Inferior parietal cortex (tissue), 1 donor: Measurements from ENCODE around the gene PLA2G4E.

Experiments used
- DNase-seq: peaks from one replicate; pipeline ENCODE4 v3.0.0-alpha.2; 2016; ENCODE audit errors: extremely low spot score

Gene PLA2G4E

DNA sequence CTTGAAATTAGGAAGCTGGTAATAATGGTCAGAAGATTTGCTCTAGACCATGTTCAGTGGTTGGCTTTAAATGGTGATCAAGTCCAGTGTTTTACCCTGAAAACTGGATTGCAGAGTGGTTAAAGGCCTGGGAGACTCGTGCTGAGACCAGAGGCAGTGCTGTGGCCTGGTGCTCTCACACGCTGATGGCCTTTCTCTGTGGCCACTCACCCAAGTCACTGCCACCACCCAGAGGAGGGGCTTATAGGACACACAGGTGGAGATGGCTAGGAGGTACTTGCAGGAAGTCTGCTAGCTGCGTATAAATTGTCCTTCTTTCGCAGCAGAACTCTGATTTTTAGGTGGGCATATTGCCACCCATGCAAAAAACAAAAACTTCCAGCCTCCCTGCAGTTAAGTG, 42.3 kb downstream of the PLA2G4E start:
- no peak for DNase-seq

DNA sequence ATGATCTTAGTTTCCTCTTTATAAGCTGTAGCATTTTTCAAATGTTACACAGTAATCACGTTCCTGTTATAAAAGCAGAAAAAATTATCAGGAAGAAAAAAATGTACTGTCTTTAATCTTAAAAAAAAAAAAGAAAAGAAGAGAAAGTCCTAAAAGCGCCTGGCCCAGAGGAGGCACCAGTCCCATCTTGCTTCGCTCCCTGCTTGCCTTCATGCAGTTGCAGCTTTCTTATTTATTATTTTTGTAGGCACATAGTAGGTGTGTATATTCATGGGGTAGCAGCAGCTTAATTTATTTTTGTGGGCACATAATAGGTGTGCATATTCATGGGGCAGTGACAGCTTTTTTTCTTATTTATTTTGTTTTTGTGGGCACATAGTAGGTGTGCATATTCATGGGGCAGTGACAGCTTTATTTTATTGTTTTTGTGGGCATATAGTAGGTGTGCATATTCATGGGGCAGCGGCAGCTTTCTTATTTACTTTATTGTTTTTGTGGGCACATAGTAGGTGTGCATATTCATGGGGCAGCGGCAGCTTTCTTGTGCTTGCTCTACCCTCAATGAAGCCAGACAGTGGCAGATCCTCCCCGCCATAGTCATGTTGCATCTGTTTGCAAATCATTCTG, 43.0 kb downstream of the PLA2G4E start:
- no peak for DNase-seq

DNA sequence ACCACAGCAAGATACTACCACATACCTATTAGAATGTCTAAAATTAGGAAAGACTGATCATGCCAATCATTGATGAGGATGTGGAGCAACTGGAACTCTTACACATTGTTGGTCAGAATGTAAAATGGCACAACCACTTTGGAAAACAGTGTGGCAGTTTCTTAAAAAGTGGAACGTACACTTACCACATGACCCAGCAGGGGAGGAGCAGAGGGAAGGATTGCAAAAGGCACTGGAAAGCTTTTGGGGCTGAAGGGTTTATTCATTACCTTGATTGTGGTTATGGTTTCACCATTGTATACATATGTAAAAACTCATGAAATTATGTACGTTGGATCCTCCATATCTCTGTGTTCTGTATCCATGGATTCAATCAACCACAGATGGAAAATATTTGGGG, 45.2 kb downstream of the PLA2G4E start:
- no peak for DNase-seq

DNA sequence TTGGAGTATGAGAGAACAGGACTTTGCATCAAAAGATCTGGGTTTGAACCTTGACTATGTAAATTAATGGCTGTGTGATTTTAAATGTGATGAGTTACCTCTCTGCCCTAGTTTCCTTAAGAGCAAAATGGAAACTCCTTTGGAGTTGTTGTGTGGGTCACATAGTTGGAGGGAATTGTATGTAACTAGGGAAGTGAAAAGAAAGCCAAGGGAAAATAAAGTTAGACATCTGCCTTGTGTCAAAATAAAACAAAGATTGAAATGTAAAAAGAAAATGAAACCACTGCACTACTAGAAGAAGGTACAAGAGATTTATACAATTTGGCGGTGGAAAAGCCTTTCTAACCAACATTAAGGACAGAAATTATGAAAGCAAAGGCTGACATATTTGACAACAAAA, 46.8 kb downstream of the PLA2G4E start:
- DNase-seq, result no peak

DNA sequence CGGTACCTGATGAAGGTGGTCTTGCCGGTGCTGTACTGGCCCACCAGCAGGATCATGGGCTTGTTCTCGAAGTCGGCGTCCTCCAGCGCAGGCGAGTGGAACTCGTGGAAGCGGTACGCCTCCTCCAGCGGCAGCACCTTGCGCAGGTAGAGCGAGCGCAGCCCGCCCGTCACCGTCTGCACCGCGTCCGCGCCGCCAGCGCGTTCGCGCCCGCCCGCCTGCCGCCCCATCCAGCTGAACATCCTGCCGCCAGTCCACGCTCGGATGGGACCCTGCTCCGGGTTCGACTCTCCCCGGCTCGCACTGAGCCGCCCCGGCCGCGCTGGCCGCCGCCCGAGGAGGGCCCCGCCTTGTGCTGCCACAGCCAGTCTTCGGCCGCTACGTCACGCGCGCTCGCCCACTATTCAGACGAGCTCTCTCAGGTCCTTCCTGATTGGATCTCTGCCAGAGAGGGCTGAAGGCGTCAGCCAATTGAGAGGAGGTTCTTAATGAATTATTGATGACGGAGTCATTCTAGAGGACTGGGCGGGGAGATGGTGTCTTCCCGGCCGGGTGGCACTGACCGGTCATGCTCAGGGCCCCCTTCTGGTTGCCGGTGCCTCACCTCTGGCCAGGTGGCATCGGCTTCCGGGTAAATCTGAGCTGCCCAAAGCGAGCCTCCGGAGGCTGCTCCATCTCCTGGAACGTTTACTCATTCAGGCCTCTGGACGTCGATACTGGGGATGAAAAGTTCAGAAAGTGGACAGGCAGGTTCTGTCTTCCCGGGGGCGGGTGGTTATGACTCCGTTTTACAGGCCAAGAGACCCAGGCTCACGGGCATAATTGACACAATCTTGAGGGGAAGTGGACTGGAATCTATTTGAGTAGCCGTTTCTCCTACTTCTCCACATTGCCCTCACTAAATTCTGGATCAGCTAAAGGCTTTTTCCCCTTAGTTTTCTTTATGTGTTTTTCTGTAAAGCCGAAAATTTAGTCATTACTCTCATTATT, 48.3 kb downstream of the PLA2G4E start, which contains the start of gene EHD4:
Gene EHD4 (minus strand): TSS at position 305 of the 990 bp plus-strand sequence. CDS start 63 bp downstream, at position 242.
- peak; percentile 99 for DNase-seq

DNA sequence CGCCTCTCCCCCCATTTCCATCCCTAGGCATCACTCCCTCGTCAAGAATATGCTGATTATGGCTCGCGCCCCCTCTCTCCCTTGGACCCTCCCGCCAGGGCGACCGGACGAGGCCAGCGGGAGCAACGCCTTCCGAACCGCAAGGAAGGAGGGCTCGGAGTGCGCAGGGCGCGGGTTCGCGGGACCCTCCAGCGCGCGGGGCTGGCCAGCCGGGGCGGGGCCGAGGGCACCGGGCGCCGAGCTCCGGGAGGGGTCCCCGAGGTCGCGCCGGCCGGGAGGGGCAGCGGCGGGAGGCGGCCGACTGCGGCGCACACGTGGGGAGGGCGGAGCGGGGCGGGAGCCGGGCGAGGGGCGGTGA, 49.0 kb downstream of the PLA2G4E start:
- no peak for DNase-seq

DNA sequence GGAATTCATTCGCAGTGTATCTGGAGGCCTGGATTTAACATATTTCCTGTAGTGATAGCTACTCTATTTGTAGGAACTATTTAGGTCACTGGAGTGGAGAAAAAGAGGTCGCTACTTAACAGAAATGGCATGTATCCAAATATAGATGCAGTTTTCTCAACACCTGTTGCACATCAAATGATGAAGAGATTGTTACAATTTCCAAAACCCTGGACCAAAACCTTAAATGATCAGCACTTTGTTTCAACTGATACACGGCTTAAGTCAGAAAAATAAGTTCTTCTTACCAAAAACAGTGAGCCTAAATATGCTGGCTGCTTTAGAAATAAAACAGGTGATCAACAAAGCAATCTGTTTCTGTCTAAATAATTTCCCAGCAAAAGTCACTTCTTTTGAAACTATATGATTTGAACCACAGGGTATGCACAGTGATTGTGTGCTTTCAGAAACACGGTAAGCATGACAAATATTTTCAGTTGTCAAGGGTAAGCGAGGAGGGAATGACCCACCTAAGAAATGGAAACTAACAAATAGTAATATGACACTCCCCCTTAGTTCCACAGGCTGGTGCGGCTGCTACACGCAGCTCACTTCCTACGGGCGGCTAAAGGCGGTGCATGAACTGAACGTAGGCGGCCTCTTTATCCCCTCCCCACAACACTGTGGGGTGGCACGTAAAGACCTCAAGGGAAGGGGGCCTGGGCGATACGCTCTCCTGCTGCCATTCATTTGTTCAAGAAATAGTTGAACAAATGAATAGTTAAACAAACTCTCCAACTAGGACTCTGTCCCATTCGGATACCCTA, 49.5 kb downstream of the PLA2G4E start:
- no peak for DNase-seq

DNA sequence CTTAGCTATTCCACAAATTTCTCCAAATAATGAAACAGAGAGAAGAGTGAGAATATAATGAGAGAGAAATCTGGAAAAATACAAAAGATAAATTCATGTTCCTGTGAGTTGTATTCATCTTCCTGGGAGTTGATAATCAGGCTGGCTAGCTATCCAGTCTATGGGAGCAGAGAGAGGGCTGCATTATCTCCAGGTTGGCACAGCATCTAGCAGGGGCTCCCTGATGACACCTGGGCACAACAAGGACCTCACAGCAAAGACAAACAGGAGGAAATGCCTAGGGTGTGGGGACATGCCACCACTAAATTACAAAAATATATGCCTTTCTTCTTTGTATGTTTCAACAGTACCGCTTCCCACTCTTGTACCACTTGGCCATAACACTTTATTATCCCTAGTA, 50.4 kb downstream of the PLA2G4E start:
- no peak for DNase-seq

DNA sequence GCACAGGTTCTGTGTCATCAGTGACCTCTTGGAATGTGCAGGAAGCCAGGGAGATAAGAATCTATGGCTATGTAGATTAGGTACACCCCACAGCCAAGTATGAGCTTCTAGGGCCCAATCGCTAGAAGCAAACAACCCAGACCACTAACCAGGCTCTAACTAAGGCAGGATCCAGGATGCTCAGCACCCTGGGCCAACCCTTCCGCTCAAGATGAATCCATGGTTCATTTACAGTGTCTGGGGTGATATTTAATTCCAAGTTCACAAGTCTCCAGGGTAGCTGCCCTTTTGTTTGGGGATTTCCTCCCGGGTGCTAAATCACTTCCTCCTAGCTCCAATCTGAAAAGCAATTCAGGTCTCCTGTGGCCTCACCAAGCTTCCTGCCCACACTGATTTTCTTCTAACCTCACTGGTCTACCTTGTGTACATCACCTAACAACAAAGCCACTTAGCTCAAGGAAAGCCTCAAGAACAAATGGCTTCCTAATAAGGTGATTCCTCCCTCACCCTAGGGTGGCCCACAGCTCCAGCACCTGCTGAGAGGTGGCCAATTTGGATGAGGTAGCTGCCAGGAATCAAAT, 50.9 kb downstream of the PLA2G4E start:
- DNase-seq, result no peak

DNA sequence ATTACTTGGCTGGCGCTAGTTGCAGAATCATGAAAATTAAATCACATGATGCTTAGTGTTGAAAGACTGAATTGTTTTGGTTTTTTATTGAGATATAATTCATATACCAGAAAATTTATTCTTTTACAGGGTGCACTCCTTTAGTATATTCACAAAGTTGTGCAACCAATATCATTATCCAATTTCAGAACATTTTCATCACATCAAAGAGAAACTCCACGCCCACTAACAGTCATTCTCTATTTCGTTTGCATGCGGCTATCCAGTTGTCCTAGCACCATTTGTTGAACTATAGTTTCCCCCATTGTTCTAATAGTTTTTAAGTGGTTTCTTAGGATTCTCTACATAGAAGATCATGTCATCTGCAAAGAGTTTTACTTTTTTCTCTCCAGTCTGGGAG, 52.1 kb downstream of the PLA2G4E start:
- no peak for DNase-seq

DNA sequence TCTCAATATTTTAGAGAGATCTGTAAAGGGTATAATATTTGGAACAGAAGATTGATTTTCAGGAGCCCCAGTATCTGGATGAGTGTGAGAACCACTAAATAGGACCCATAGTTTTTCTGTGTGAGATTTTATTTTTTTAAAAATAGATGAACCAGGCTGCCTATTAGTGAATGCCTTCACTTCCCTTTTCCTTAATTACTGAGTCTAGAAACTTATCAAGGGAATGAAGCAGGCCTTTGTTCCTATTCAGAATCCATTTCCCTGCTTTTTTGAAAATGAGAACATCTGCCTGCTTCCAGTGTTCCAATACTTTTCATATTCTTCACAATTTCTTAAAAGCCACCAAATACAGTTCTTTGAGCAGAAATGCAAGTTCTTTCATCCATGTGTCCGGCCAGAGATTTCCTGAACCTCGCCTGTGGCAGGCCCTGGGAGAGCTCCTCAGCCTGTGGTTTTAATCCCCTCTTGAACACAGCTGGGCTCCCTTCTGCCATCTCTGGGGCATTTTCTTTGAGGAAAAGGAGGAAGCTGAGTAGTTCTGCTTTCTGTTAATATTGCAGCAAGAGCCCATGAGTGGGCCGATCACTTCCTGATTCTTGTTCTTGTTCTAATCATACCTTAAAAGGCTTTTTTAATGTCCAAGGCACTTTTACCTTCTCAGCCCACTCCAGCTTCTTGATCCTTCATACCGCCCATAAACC, 53.2 kb downstream of the PLA2G4E start:
- no peak for DNase-seq

DNA sequence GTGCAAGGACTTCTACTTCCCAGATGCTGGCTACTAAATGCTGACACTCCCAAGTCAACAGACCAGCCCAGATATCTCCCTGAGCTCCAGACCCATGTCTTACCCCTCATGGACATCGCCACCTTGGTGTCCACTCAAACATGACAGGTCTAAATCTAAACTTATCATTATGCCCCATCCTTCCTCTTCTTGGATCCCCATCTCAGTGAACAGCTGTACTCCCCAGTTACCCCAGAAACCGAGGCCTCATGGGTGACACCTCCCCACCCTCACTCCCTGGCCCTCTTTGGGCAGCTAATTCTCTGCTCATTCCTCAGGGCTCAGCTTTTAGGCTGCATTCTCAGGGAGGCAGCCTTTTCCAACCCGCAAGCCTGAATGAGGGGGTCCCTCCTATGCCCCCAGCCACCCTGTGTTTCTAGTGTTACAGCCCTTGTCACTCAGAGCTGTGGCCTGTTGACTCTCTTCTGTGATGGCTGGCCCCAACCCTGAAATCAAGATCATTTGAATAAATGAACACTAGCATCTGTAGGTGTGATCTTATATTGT, 53.8 kb downstream of the PLA2G4E start:
- no peak for DNase-seq

DNA sequence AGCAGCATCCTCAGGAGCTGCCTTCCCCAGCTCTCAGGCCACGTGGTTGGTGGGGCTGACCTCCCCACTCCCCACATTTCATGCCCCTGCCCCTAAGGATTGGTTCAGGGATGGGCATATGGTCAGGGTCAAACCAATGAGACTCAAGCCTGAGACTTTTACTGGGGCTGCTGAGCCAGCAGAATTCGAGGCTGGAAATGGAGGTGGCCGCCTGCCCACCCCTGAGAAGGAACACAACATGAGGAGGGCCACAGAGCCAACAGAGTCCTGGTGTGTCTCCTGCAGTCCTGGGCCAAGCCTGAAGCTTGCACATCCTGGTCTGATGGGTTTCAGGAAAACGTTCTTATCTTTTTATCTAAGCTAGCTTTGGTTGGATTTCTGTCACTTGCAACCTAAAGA, 54.4 kb downstream of the PLA2G4E start:
- no peak for DNase-seq

DNA sequence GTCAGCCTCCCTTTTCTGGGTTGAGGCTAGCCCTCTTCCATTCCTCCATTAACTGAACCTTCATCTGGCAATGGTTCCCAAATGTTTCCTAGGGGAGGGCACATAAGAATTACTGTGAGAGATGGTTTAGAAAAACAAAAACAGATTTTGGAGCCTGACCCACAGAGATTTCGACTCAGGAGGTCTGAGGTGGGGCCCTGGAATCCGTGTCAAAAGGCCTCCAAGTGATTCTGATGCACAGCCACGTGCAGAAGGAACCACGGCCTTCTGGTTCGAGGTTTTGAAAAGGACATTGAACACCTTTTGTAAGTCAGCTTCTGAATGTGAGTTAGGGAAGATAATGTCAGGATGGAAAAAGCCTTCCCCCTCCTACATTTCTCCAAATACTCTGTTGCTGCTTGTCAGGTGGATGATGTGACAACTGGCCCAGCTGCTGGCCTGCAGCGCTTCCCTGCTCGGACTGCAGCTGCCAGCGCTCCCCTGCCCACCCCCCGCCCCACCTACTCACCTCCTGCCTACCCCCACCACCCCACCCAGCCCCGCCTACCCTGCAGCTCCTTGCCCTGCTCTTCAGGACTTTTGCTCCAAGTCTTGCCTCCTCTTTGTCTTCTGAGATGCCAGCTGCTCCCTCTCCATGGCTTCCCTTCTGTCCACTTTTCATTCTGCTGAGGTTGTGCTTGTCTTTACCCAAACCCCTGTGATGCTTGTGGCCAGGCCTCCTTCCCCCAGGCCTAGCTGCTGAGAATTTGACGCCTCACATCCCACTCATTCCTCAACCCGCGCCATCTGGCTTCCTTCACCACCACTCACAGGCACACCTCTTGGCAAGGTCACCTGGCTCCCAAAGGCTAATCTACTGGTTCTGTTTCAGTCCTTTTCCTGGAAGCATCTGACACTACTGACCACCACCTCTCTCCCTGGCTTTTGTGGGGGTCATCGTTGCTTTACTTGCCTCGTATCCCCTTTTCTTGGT, 55.1 kb downstream of the PLA2G4E start:
- no peak for DNase-seq

DNA sequence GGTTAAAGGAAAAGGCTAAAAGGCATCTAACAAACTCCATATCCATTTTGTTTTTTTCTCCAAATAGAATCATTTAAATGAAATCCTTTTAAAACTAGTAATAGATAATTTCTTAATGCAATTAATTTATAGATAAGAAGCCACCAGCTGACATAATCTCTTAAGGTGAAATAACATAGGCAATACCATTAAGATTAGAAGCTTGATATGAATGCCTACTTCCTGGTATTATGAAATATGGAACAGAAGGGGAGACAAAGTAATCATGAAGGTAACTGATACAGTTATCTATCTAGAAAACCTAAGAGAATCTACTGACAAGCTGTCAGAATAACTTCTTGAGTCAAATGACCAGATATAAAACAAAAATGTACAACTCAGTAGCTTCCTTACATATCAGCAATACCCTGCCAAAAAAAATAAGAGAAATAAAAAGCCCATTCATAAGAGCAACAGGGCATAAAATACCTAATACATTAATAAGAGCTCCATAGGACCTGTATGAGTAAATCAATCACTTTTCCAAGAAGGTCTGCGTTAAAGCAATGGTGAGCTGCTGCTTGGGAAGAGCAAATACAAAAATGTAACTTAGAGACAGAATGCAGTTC, 59.1 kb downstream of the PLA2G4E start:
- DNase-seq, result no peak

DNA sequence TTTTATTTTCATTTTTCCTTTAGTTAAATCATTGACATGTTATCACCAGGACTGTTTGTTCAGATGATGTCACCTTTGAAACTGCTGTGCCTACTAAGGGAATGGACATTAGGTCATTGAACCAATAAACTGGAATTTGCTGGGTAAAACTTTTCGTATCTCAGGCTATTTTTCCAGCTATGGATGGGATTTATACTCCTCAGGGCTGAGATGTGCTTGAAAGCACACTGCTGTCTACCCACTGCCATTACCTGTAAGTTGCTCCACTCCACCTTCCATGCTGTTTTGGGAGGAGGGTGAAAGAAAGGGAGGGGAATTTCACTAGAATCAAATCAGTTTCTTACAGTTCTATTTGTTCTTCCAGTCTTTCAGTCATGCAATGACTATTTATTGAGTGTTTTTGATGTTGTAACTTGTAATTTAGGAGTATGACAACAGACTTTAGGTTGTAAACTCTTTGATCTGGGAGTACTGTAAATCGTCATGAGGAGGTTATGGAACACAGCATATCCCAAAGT, 59.8 kb downstream of the PLA2G4E start:
- no peak for DNase-seq

DNA sequence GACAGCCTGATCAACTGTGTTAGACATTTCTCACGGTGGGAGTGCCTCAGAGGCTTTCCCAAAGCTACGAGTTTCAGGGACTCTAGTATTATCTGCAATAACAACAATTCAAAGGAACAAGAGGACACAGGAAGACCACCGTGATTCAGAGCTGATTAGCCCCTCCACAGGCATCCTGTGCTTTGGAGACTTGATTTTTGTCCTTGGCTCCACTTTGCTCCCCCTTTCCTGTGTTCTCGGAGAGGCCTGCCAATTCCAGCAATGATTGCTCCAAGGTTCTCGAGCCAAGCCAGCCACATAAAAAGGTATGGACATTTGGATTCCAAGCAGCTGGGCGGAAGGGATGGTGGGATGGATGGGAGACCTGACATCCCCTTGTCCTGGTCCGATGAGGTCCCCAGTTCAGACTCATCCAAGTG, 62.8 kb downstream of the PLA2G4E start:
- DNase-seq, result no peak

DNA sequence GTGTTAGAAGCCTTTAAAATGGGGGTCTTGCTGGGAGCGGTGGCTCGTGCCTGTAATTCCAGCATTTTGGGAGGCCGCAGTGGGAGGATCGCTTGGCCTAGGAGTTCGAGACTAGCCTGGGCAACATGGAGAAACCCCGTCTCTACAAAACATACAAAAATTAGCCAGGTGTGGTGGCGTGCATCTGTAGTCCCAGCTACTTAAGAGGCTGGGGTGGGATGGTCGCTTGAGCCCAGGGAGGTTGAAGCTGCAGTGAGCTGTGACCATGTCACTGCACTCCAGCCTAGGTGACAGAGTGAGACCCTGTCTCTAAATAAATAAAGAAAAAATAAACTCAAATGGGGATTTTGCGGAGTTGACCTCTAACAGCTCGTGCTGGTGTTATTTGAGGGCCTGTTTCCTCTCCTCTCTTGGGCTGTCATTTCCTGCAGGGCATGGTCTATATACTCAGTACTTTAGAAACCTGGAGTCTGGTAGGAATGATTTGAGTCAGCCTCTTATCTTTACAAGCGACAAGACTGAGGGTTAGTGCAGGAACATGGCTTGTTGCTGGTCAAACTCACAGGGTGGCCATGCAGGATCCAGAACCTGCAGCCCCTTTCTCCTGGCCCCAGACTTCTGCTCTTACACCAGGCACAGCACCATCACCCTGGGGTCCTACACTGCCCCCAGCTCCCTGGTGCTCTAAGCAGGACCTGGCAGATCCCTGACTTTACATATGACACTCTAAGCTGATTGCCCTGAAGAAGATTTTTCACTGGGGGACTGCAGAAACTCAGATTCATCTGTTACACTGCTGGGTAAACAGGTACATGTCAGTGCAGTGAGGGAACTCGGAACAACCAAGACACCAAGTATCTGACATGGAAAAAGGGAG, 63.6 kb downstream of the PLA2G4E start:
- no peak for DNase-seq
